Activated naive CD8-positive, alpha-beta T cell treated with anti-CD3 and anti-CD28 coated beads, Interleukin-2, amount 50 U/mL, for 16 hours (primary cell): ENCODE measurements around the gene TMEM238.
"Not testable (repeated sequence)": the region's sequence is repeated elsewhere in the genome, so short reads cannot be mapped to it uniquely, and the experiment has no call there.

Experiments used
- DNase-seq: peaks from one replicate; pipeline ENCODE4 v3.0.0-alpha.2; 2020; ENCODE audit warnings: low read depth, low spot score

Gene TMEM238

GRCh38 chr19:55401390-55401789, 17.3 kb upstream of the TMEM238 start:
- DNase-seq = not testable (repeated sequence)

- DNase-seq = no peak
Measured at GRCh38 chr19:55400281-55401087, 16.4 kb upstream of the TMEM238 start.

GRCh38 chr19:55398200-55398925, 14.3 kb upstream of the TMEM238 start:
- DNase-seq = no peak

- no peak for DNase-seq
Measured at GRCh38 chr19:55392820-55393761, 9.0 kb upstream of the TMEM238 start.

DNA sequence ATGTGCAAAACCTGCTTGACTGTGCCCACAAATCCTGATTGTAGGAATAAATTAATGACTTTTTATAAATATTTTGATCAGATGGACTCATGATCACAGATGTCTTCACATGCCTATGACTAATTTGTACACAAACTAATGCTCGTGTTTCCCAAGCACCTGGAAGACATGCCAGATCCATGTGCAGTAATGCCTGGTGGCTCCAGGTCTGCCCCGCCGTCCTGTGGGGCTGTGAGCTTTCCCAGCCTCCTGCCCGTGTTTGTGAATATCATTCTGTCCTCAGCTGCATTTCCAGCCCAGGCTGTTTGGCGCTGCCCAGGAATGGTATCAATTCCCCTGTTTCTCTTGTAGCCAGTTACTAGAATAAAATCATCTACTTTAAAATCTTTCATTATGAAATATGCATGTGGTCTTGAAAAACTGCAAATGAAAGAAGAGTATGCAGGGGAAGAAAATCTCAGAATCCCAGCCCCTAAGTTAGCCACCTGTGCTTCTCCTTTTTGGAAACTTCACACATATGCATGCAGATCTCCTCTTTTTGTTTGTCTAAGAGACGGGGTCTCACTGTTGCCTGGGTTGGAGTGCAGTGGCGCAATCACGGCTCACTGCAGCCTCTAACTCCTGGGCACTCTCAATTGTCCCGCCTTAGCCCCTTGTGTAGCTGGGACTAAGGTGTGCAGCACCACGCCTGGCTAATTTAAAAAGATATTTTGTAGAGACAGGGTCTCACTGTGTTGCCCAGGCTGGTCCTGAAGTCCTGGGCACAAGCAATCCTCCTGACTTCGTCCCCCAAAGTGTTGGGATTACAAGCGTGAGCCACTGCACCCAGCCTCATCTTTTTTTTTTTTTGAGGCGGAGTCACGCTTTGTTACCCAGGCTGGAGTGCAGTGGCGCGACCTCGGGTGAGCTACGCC, 7.9 kb upstream of the TMEM238 start:
- DNase-seq = no peak

DNA sequence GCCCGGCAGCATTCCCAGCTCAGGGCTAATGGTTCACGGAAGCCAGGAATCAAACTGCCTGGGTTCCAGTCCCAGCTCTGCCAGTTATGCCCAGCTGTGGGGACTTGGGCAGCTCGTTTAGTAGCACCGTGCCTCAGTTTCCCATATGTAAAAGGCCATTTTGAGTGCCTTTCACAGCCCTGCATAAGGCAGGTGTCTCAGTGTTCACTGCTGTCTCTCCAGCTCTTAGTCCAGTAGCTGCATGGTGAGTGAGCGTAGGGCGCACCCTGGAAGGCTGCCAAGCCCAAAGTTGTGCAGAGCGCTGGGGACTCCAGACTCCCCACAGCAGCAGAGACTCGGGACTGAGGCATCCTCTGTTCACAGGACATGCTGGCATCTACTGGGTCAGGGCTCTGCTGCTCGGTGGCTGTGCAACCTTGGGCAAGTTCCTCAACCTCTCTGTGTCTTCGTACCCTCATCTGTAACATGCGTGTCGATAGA, 7.1 kb upstream of the TMEM238 start:
- no peak for DNase-seq

- DNase-seq = no peak
Measured at GRCh38 chr19:55390461-55390880, 6.4 kb upstream of the TMEM238 start.

GRCh38 chr19:55389386-55390317, 5.6 kb upstream of the TMEM238 start:
- no peak for DNase-seq

DNA sequence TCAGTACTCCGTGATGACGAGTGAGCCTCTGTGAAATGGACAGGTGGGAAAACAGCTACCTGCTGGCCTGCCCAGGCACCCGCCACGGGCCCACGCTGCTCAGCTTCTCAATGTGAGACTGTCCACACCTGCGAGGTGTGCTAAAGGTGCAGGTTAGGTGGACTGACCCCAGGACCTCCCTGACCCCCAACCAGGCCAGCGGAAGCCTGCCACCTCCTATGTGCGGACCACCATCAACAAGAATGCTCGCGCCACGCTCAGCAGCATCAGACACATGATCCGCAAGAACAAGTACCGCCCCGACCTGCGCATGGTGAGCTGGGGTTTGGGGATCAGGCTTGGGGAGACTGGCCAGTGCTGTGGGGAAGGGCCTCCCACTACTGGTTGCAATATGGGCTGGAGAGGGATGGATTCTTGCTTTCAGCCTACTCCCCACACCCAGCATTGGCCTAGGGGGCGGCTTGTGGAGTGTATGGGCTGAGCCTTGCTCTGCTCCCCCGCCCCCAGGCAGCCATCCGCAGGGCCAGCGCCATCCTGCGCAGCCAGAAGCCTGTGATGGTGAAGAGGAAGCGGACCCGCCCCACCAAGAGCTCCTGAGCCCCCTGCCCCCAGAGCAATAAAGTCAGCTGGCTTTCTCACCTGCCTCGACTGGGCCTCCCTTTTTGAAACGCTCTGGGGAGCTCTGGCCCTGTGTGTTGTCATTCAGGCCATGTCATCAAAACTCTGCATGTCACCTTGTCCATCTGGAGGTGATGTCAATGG, 3.8 kb upstream of the TMEM238 start:
- no peak for DNase-seq

- DNase-seq = no peak
Measured at GRCh38 chr19:55386493-55386971, 2.4 kb upstream of the TMEM238 start.

DNA sequence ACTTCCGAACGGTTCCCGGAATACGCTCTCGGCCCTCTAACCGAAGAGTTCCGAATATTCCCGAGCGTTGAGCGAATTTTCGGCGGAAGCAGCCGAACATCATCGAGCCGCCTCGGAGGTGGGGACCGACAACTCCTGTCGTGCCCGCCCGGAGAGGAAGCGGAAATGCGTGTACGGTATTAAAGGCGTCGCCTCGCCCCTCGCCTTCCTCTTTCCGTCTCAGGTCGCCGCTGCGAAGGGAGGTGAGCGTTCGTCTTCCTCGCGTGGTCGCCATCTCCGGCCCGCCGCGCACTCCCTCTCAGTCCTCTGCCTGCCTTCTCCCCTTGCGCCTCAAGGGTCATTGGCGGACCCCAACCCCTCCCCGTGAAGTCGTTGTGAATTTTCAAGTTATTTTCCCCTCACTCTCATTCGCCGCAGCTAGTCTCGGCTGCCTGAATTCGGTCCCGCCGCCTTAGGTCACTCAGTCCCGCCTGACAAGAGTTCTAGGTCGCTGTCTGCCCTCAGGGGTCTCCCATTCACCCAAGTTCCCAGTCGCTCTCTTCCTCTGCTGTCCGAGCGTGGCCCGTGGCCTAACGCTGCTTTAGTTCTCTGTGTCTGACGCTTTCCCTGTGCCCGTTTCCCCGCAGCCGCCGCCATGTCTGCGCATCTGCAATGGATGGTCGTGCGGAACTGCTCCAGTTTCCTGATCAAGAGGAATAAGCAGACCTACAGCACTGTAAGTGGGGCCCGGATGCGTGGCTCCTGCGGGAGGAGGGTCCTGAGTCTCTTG, 1.8 kb upstream of the TMEM238 start, which contains the start of gene RPL28:
TSS of gene RPL28 (plus strand) at position 209 of the 769 bp plus-strand sequence. CDS start at position 635, 426 bp downstream.
- DNase-seq = peak; percentile 93

GRCh38 chr19:55384920-55385723, 1.0 kb upstream of the TMEM238 start:
- DNase-seq = peak; percentile 89

GRCh38 chr19:55383279-55384130, 587 bp downstream of the TMEM238 start:
- DNase-seq = no peak

GRCh38 chr19:55382522-55383054, 1.5 kb downstream of the TMEM238 start:
- DNase-seq = no peak

DNA sequence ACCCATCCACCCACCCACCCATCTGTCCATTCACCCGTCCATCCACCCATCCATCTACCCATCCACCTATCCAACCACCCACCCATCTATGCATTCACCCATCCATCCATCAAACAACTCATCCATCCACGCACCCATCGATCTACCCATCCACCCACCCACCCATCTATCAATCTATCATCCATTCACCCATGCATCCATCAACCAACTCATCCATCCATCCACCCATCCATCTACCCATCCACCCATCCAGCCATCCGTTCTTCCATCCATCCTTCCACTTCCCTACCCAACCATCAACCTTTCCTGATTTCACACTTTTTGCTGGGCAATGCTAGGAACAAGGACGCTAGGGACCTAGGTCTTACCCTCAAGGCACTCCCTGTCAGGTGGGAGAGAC, 2.1 kb downstream of the TMEM238 start:
- DNase-seq = no peak

DNA sequence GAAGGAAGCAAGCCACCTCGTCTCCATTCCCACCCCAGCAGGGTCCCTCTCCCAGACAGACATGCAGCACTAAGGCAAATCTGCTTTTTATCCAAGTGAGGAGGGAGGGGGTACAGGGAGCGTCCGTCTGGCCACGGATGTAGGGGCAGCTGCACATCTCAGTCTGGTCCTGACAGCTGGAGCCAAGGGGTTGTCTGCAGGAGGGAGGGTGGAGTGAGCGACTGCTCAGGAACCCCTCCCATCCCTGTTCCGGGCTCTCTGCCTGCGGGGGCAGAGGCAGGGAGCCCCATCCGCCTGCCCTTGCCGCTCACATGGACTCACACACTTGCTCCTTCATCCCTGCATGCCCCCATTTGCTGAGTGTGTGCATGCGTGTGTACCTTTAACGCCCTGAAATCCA, 4.9 kb downstream of the TMEM238 start:
- DNase-seq = no peak
